ENCODE results near the gene CDH11. TPM values are rescaled to one million over a fixed set of nuclear protein-coding genes. Genes with fewer than 3 reads are reported as not detected.

Gene CDH11
- total and polyA plus RNA-seq, 9 of the 15 experiments (the other 6 are each of a cell fraction or from before 2014, with no cell fraction given), result 0.18 TPM; not detected in 8

GRCh38 chr16:65061263-65061662 is 60.6 kb downstream of the CDH11 start:
- H3K4me1 ChIP-seq (replicated peaks in 1 of 2; ENCODE audit: control insufficient read depth in 2 of 2, insufficient read depth in 2 of 2, low read length in 2 of 2), result no peaks in the 10 kb centered on the region
- ChIA-PET POLR2A (no interaction called here), CTCF (ENCODE audit: low intra/inter-chr PET ratio) (no interaction called here)
- H3K9me3 ChIP-seq (replicated peaks; ENCODE audit: control insufficient read depth, insufficient read depth, low read depth, low read length), result no peaks in the 10 kb centered on the region
- H3K27ac ChIP-seq (ENCODE audit: extremely low read depth, low read depth, low read length), result no peak overlapping the region
- in situ Hi-C loops (cut with MboI), result no loop called here
- H3K27me3 ChIP-seq (ENCODE audit: control insufficient read depth in 2 of 2, insufficient read depth in 2 of 2, low read length in 2 of 2), result no peaks in the 10 kb centered on the region
- H3K9me1 ChIP-seq (ENCODE audit: control insufficient read depth, insufficient read depth, low read length), result no peaks in the 10 kb centered on the region
- no peak overlapping the region for H3K4me3 ChIP-seq
- intact Hi-C loops (cut with micrococcal nuclease), result no loop called here
- no peak overlapping the region for H2AFZ ChIP-seq (ENCODE audit: low read depth, low read length)
- no peaks in the 10 kb centered on the region for H3K36me3 ChIP-seq (ENCODE audit: control insufficient read depth, insufficient read depth, low read length)
- FAIRE-seq (no peak), ATAC-seq (no peak), DNase-seq (ENCODE audit: extremely low read depth in 1 of 4, low spot score in 3 of 4) (no peak)
- H3K79me2 ChIP-seq (ENCODE audit: control insufficient read depth, insufficient read depth, low read length), result no peaks in the 10 kb centered on the region
- WGBS (ENCODE audit: insufficient coverage, low coverage, missing lambda C conversion rate), result 5% methylated on average over 3 of the region's 3 CpGs
- no TSS peak for BruUV-seq (replicated peaks)
- H4K20me1 ChIP-seq (replicated peaks; ENCODE audit: control insufficient read depth, insufficient read depth, low read length), result no peaks in the 10 kb centered on the region
- no peak overlapping the region for H3K9ac ChIP-seq (ENCODE audit: insufficient read depth in 1 of 2, low read depth in 2 of 2, low read length in 2 of 2)
- H3K4me2 ChIP-seq (ENCODE audit: insufficient read depth, low read length), result no peak overlapping the region
- no peak for TF ChIP-seq SMAD4 (CRISPR knock-in tag; conservative IDR thresholded peaks at IDR 0.05)
- TF ChIP-seq ZBTB40 (IDR thresholded peaks at IDR 0.05), result no peak
- no peak for TF ChIP-seq ZBTB40 (CRISPR knock-in tag; IDR thresholded peaks at IDR 0.05)
- TF ChIP-seq MAFF (IDR thresholded peaks at IDR 0.05; ENCODE audit: low read length), result no peak
- no peak for TF ChIP-seq ZNF512 (tag; IDR thresholded peaks at IDR 0.05)
- no peak for TF ChIP-seq CHAMP1 (IDR thresholded peaks at IDR 0.05)
- TF ChIP-seq ETV1 (tag; conservative IDR thresholded peaks at IDR 0.05; ENCODE audit: low read depth), result no peak
- TF ChIP-seq NR2C1 (IDR thresholded peaks at IDR 0.05), result no peak
- no peak for TF ChIP-seq NR2C1 (tag; IDR thresholded peaks at IDR 0.05)
- no peak for TF ChIP-seq THAP7 (CRISPR knock-in tag; IDR thresholded peaks at IDR 0.05)

All from K562 (cell line).